Measurements from ENCODE around the gene SYN1. TPM values are rescaled to one million over a fixed set of nuclear protein-coding genes. Genes with fewer than 3 reads are reported as not detected.

SYN1 gene
- total RNA-seq, 1 donor from 2014 or later = 4.4 TPM

DNA sequence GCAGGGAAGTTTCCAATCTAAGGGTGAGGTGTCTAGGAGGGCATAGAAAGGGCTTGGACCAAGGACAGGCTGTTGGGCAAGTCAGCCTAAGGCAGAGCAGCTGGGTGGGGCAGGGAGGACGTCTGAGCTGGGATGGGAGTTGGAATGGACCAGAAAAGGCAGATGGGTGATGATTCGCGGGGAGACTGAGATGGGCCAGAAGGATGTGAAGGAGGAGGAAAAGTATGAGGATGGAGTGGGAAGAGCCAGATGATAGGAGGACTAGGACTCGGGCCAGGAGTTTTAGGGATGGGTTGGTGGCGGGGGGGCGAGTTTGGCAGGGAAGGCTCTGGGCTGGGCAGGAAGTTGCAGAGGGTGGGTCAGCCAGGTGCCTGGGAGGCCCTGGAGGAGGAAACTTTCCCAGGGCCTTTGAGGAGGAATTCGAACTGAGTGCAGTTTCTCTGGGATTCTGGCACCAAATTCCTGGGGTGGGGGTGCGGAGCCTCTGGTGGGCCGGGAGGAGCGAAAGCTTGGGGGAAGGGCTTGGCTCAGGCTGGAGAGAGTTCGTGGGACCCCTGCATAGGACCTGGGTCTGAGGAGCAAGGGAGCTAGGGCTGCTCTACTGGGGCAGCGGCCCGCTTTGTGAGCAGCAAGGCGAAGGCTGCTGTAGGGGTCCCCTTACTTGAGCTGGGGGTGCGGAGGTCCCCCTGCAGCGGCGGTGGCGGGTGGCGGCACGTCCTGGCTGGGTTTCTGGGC lies 46.1 kb downstream of the SYN1 start:
- H3K9me3 Mint-ChIP-seq = peaks cover 18% of the 10 kb centered on the region
- H3K36me3 Mint-ChIP-seq = peaks cover 23% of the 10 kb centered on the region
- TF ChIP-seq CTCF (IDR thresholded peaks at IDR 0.05; ENCODE audit: unreplicated experiment) = no peak
- peak overlapping the region; percentile 90 for H3K27ac Mint-ChIP-seq
- peak overlapping the region; percentile 77 for H3K4me3 Mint-ChIP-seq
- peak in 1 of 2 experiments; percentile 64 for DNase-seq (ENCODE audit: low spot score in 2 of 2, unreplicated experiment in 2 of 2)
- peaks cover 17% of the 10 kb centered on the region for H3K4me1 Mint-ChIP-seq
- H3K27me3 Mint-ChIP-seq (ENCODE audit: low read depth) = no peaks in the 10 kb centered on the region

DNA sequence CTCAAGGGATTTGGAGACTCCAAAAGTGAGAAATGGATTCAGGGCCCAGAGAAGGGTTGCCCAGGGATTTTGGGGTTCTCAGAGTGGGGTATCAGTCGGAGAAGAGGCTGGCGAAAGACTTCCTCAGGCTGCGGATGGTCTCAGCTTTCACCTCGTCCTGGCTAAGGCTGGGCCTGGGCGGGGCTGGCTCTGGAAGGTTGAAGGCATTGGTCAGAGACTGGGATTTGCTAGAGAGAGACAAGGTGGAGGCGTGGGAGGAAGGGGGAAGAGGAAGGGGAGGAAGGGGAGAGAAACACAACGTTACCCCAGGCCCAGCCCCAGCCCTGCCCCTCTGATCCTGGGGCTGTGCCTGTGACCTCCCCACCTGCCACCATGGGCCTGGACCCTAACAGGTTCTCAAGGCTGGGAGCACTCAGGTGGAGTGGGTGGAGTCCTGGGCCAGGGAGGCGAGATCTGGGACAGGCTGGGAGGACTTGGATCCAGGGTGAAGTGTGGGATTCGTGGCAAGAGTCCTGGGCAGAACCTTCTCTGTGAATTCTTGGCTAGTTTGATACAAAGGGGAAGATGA lies 46.8 kb downstream of the SYN1 start:
- peaks cover 18% of the 10 kb centered on the region for H3K9me3 Mint-ChIP-seq
- no peak for DNase-seq (ENCODE audit: low spot score in 2 of 2, unreplicated experiment in 2 of 2)
- no peaks in the 10 kb centered on the region for H3K27me3 Mint-ChIP-seq (ENCODE audit: low read depth)
- H3K4me1 Mint-ChIP-seq = peaks cover 11% of the 10 kb centered on the region
- H3K27ac Mint-ChIP-seq = peak overlapping the region; percentile 90
- TF ChIP-seq CTCF (IDR thresholded peaks at IDR 0.05; ENCODE audit: unreplicated experiment) = no peak
- peaks cover 23% of the 10 kb centered on the region for H3K36me3 Mint-ChIP-seq
- peak overlapping the region; percentile 77 for H3K4me3 Mint-ChIP-seq

DNA sequence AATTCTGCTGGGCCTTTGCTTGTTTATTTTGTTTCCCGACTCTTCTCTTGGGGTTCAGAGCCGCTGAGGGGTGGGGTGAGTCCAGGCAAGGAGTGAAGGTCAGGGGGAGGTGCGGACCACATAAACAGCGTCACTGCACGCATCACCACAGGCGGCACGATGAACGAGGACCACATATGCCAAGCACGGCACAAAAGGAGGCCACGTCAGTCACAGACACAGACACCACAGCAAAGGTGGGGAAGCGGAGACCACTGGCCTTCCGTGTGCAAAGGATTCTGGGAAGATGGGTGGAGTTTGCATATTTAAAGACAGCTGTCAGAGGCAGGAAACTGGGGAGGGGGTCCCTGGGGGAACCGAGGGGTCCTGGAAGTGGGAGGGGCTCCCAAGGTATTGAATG lies 47.8 kb downstream of the SYN1 start:
- Mint-ChIP-seq H3K27ac (no peak overlapping the region), H3K36me3 (peaks cover 26% of the 10 kb centered on the region), H3K9me3 (peaks cover 20% of the 10 kb centered on the region), H3K4me3 (no peak overlapping the region), H3K27me3 (ENCODE audit: low read depth) (no peaks in the 10 kb centered on the region), H3K4me1 (peaks cover 11% of the 10 kb centered on the region)
- no peak for TF ChIP-seq CTCF (IDR thresholded peaks at IDR 0.05; ENCODE audit: unreplicated experiment)
- no peak for DNase-seq (ENCODE audit: low spot score in 2 of 2, unreplicated experiment in 2 of 2)

DNA sequence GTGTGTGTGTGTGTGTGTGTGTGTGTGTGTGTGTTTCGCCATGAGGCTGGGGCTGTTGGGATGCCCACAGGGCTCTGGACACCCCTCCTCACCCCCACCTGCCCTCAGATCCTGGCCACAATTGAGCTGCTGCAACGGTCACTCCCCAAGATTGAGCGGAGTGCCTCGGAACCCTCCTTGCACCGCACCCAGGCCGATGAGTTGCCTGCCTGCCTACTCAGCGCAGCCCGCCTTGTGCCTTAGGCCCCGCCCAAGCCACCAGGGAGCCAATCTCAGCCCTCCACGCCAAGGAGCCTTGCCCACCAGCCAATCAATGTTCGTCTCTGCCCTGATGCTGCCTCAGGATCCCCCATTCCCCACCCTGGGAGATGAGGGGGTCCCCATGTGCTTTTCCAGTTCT lies 48.4 kb downstream of the SYN1 start:
- H3K4me3 Mint-ChIP-seq = no peak overlapping the region
- no peak for DNase-seq (ENCODE audit: low spot score in 2 of 2, unreplicated experiment in 2 of 2)
- no peak overlapping the region for H3K27ac Mint-ChIP-seq

DNA sequence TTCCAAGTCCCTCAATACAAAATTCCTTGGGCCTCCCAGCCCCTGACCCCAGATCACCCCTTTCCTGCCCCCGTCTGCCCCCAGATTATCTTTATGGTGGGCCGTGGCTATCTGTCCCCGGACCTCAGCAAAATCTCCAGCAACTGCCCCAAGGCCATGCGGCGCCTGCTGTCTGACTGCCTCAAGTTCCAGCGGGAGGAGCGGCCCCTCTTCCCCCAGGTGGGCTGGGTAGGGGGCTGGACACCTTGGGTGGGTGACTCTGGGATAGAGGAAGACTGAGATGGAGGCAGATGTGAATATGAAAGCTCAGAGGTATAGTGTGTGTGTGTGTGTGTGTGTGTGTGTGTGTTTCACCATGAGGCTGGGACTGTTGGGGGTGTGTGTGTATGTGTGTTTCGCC lies 48.9 kb downstream of the SYN1 start:
- no peak overlapping the region for H3K4me3 Mint-ChIP-seq
- DNase-seq (ENCODE audit: low spot score in 2 of 2, unreplicated experiment in 2 of 2) = no peak
- TF ChIP-seq CTCF (IDR thresholded peaks at IDR 0.05; ENCODE audit: unreplicated experiment) = no peak
- H3K36me3 Mint-ChIP-seq = peaks cover 30% of the 10 kb centered on the region
- H3K27me3 Mint-ChIP-seq (ENCODE audit: low read depth) = no peaks in the 10 kb centered on the region
- H3K27ac Mint-ChIP-seq = no peak overlapping the region
- peaks cover 11% of the 10 kb centered on the region for H3K4me1 Mint-ChIP-seq
- peaks cover 18% of the 10 kb centered on the region for H3K9me3 Mint-ChIP-seq

More for the DNA sequence above, 48.4 kb downstream of the SYN1 start:
- Mint-ChIP-seq H3K9me3 (peaks cover 18% of the 10 kb centered on the region), H3K4me1 (peaks cover 11% of the 10 kb centered on the region), H3K27me3 (ENCODE audit: low read depth) (no peaks in the 10 kb centered on the region), H3K36me3 (peaks cover 28% of the 10 kb centered on the region)
- no peak for TF ChIP-seq CTCF (IDR thresholded peaks at IDR 0.05; ENCODE audit: unreplicated experiment)

Measured in mesothelial cell of epicardium (in vitro differentiated cells).